Small intestine (tissue), 7 donors: ENCODE data around the gene CHSY1. TPM values are rescaled to one million over a fixed set of nuclear protein-coding genes. Genes with fewer than 3 reads are reported as not detected.
"Not testable (repeated sequence)": the region's sequence is repeated elsewhere in the genome, so short reads cannot be mapped to it uniquely, and the experiment has no call there.

ENCODE experiments used
- DNase-seq, 2 donors: peaks; one replicate each; pipeline versions ENCODE4 v3.0.0 to v3.0.0-alpha.2; 2013
- FAIRE-seq: peaks from 2 replicates; lab custom pipeline; 2012; peaks lifted over from hg19 to GRCh38; lab: Jason Lieb, UNC
- H3K27ac ChIP-seq, 3 donors: one replicate each; pipeline ENCODE4 v1.5.1; 2013; ENCODE audit warnings: low read length in 2 of 3, mild to moderate bottlenecking in 2 of 3, control low read depth in 1 of 3, inconsistent platforms in 1 of 3, low read depth in 1 of 3, moderate library complexity in 1 of 3
- H3K27me3 ChIP-seq, 3 donors: one replicate each; pipeline ENCODE4 v1.6.1; 2013; ENCODE audit warnings: low read length in 3 of 3, inconsistent platforms in 1 of 3; ENCODE audit not compliant: control insufficient read depth in 3 of 3, insufficient read depth in 3 of 3
- H3K36me3 ChIP-seq, 3 donors: one replicate each; pipeline ENCODE4 v1.6.1; 2013; ENCODE audit warnings: low read length in 3 of 3, inconsistent platforms in 1 of 3, low read depth in 1 of 3, mild to moderate bottlenecking in 1 of 3, moderate library complexity in 1 of 3; ENCODE audit not compliant: control insufficient read depth in 3 of 3, insufficient read depth in 2 of 3
- H3K4me1 ChIP-seq, 3 donors: one replicate each; pipeline ENCODE4 v1.6.1; 2013; ENCODE audit warnings: low read length in 2 of 3, inconsistent platforms in 1 of 3, low read depth in 1 of 3, mild to moderate bottlenecking in 1 of 3, moderate library complexity in 1 of 3; ENCODE audit not compliant: control insufficient read depth in 3 of 3, insufficient read depth in 2 of 3
- H3K4me3 ChIP-seq, 3 donors: one replicate each; pipeline ENCODE4 v1.5.1; 2013; ENCODE audit warnings: low read length in 3 of 3, control low read depth in 1 of 3, inconsistent platforms in 1 of 3, low read depth in 1 of 3, mild to moderate bottlenecking in 1 of 3, moderate library complexity in 1 of 3
- H3K9me3 ChIP-seq, 2 donors: one replicate each; pipeline ENCODE4 v1.6.1; 2013; ENCODE audit warnings: low read depth in 1 of 2, low read length in 1 of 2; ENCODE audit not compliant: control insufficient read depth in 2 of 2, insufficient read depth in 1 of 2
- WGBS, 3 donors: extraction: QIAGEN DNeasy Blood & Tissue Kit; methylation state at CpG; one replicate each; pipeline ENCODE4 v1.1.7; 2013; 5-methylcytosine and 5-hydroxymethylcytosine counted together
- polyA plus RNA-seq, 4 donors: library from polyadenylated mRNA; stranded (reverse) in 3 of 4; unstranded in 1 of 4; fragments of 200-250 nt in 3 of 4; fragments of 120-200 nt in 1 of 4; gene quantifications; one replicate each; pipeline versions ENCODE4 v1.2.1 to v1.2.3, GENCODE V29; 2013
- donor health status: healthy with polysubstance abuse.
- donor health status: control.
- donor health status: control.
- donor health status: Bipolar disorder and iron deficiency.
- donor health status: healthy.

The CHSY1 gene
- polyA plus RNA-seq, 4 donors = 1.6 to 13.1 (median 6.0) TPM

DNA sequence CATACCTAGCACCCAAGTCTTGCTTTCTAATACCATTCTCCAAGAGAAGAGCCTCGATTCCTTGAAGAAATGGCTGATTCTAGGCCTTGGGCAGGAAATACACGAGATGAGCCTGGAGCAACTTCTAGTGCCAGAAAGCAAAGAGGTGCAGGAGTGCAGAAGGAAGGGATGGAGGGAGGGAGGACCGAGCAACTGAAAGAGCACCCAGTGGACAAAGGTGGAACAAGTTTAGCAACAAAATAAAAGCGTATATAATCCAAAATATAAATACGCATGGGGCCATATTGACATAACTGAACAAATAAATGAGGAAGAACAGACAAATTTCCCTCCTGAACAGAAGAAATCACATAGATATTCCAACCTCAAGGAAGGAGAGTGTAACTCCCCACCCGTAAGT lies 34.4 kb downstream of the CHSY1 start:
- DNase-seq (no peak), FAIRE-seq (no peak)
- Histone ChIP-seq H3K27me3 (no peaks in the 10 kb centered on the region), H3K36me3 (peaks cover 0 to 8% (median 0%) of the 10 kb centered on the region in 3 donors), H3K9me3 (no peaks in the 10 kb centered on the region), H3K27ac (no peak overlapping the region), H3K4me1 (peaks cover 0 to 4% (median 0%) of the 10 kb centered on the region in 3 donors), H3K4me3 (no peak overlapping the region)
- WGBS, 3 donors = 93 to 96% (median 93%) methylated on average over 6 of the region's 6 CpGs

GRCh38 chr15:101216100-101216499 lies 35.7 kb downstream of the CHSY1 start:
- Histone ChIP-seq H3K4me3 (no peak overlapping the region), H3K27me3 (no peaks in the 10 kb centered on the region), H3K4me1 (no peaks in the 10 kb centered on the region), H3K9me3 (no peaks in the 10 kb centered on the region), H3K27ac (no peak overlapping the region), H3K36me3 (peaks cover 0 to 8% (median 0%) of the 10 kb centered on the region in 3 donors)
- DNase-seq (no peak), FAIRE-seq (no peak)
- 76 to 93% (median 91%) methylated on average over 3 of the region's 3 CpGs for WGBS, 3 donors

DNA sequence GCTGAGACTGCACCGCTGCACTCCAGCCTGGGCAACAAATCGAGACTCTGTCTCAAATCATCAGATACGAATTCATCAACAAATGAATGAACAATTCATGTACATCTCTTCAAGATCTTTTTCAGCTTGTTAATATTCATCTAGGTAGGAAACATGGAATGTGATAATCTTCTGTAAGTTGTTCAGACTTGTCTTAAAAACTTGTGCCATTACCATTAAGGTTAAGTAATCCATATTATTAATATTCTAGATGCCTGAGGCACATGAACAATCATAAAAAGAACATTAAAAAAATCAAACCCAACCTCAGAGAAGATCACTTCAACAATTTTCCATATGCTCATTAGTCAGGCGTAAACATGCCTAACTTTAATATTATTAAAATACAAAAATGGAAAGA lies 36.2 kb downstream of the CHSY1 start:
- peaks cover 0 to 8% (median 0%) of the 10 kb centered on the region in 3 donors for H3K36me3 ChIP-seq
- no peak overlapping the region for H3K27ac ChIP-seq
- FAIRE-seq (no peak), DNase-seq (no peak)
- H3K4me3 ChIP-seq = no peak overlapping the region
- H3K9me3 ChIP-seq = no peaks in the 10 kb centered on the region
- WGBS, 3 donors = 93 to 97% (median 95%) methylated on average over 4 of the region's 4 CpGs
- H3K27me3 ChIP-seq = no peaks in the 10 kb centered on the region
- no peaks in the 10 kb centered on the region for H3K4me1 ChIP-seq

GRCh38 chr15:101214435-101215097 lies 37.3 kb downstream of the CHSY1 start:
- not testable (repeated sequence) for H3K27ac ChIP-seq, FAIRE-seq, H3K36me3 ChIP-seq, H3K27me3 ChIP-seq, DNase-seq, H3K9me3 ChIP-seq, H3K4me3 ChIP-seq, H3K4me1 ChIP-seq
- 92 to 98% (median 96%) methylated on average over 6 of the region's 6 CpGs for WGBS, 3 donors

GRCh38 chr15:101213570-101213969 lies 38.3 kb downstream of the CHSY1 start:
- Histone ChIP-seq H3K4me1 (no peaks in the 10 kb centered on the region), H3K4me3 (no peak overlapping the region), H3K27me3 (no peaks in the 10 kb centered on the region), H3K27ac (no peak overlapping the region), H3K9me3 (no peaks in the 10 kb centered on the region), H3K36me3 (peaks cover 0 to 4% (median 0%) of the 10 kb centered on the region in 3 donors)
- WGBS, 3 donors = 89 to 93% (median 90%) methylated on average over 5 of the region's 5 CpGs
- FAIRE-seq (no peak), DNase-seq (no peak)

- Histone ChIP-seq H3K36me3 (peaks cover 0 to 4% (median 0%) of the 10 kb centered on the region in 3 donors), H3K27me3 (no peaks in the 10 kb centered on the region), H3K4me3 (no peak overlapping the region), H3K27ac (no peak overlapping the region), H3K4me1 (no peaks in the 10 kb centered on the region), H3K9me3 (no peaks in the 10 kb centered on the region)
- 71 to 93% (median 87%) methylated on average over 3 of the region's 3 CpGs for WGBS, 3 donors
- FAIRE-seq (no peak), DNase-seq (no peak)
Observed at GRCh38 chr15:101213147-101213546, 38.7 kb downstream of the CHSY1 start.

- H3K4me3 ChIP-seq = no peak overlapping the region
- H3K4me1 ChIP-seq = no peaks in the 10 kb centered on the region
- H3K27me3 ChIP-seq = no peaks in the 10 kb centered on the region
- FAIRE-seq (no peak), DNase-seq (no peak)
- no peaks in the 10 kb centered on the region for H3K9me3 ChIP-seq
- WGBS, 3 donors = 72 to 86% (median 77%) methylated on average over 4 of the region's 4 CpGs
- peaks cover 0 to 4% (median 0%) of the 10 kb centered on the region in 3 donors for H3K36me3 ChIP-seq
- H3K27ac ChIP-seq = no peak overlapping the region
Observed at GRCh38 chr15:101211897-101212296, 40.0 kb downstream of the CHSY1 start.

GRCh38 chr15:101210466-101210865 lies 41.4 kb downstream of the CHSY1 start:
- Histone ChIP-seq H3K4me1 (peaks cover 0 to 2% (median 0%) of the 10 kb centered on the region in 3 donors), H3K36me3 (peaks cover 0 to 8% (median 0%) of the 10 kb centered on the region in 3 donors), H3K9me3 (no peaks in the 10 kb centered on the region), H3K27me3 (no peaks in the 10 kb centered on the region), H3K27ac (no peak overlapping the region), H3K4me3 (no peak overlapping the region)
- DNase-seq (no peak), FAIRE-seq (no peak)
- 67 to 94% (median 89%) methylated on average over 2 of the region's 2 CpGs for WGBS, 3 donors

DNA sequence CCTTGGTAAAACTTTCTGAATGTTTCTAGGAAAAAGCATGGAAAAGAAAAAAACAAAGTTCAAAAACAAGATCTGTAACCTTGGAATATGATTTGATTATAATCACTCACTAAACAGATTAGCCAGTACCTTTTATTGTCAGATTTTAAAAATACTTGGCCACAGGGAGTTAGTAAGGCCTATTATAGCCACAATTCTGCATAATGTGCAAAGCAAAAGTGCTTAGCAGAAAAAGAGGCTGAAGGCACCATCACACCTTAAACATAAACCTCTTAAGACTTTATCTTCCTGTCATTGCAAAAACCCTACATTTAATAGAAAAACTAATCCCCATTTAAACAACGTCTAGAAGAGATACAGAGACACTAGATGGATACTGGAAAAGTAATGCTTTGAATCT lies 41.8 kb downstream of the CHSY1 start:
- no peak for DNase-seq
- Histone ChIP-seq H3K27ac (no peak overlapping the region), H3K4me3 (no peak overlapping the region), H3K36me3 (peaks cover 0 to 8% (median 0%) of the 10 kb centered on the region in 3 donors), H3K27me3 (no peaks in the 10 kb centered on the region), H3K9me3 (no peaks in the 10 kb centered on the region), H3K4me1 (peaks cover 0 to 2% (median 0%) of the 10 kb centered on the region in 3 donors)
- FAIRE-seq = no peak
- 46 to 73% (median 66%) methylated on average over 1 of the region's 1 CpG for WGBS, 3 donors
